NCI-H82 treated with DMSO at 0.1 percent for 48 hours (cell line): ENCODE data around the gene MLLT6.

Experiments
- DNase-seq: peaks from one replicate; lab custom pipeline; 2025; ENCODE audit not compliant: unreplicated experiment; lab: John Stamatoyannopoulos, UW

The MLLT6 gene

DNA sequence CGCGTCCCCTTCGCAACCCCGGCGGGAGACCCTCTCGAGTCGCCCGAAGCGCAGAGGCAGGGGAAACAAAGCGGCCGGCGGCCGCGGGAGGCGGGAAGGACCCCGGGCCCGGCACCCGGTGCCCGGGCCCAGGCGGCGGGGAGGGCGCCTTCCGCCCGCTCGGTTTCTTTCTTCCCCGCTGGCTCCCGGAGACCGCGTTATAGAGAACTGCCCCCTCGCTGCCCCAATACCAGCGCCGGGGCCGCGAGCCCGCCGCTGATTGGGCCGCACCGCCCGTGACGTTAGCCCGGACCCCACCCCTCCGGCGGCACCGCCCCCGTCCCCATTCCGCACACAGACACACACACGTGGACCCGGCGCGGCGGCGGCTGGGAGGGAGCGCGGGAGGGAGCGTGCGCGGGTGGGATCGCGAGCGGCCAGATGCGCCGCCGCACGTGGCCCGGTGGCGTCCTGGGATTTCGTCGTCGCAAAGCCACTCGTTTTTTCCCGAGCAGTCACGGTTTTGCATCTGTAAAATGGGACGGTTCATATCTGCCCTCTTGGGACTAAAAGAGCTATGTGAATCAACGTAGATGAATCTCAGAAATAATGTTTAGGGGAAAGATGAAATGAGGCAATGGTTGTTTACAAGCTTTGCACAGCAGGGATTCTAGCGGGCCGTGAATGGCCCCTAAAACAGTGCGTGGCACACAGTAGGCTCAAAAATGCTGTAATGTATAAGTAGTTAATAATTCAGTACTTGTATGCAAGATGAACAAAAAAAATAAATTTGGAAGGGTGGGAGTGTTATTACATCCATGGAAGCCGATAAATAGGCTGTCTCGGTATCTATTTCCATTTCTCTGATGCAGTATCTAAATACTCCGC lies 30.1 kb upstream of the MLLT6 start, which contains the start of gene EPOP:
Gene EPOP (minus strand): TSS at position 209 of the 867 bp plus-strand sequence. CDS start 462 bp downstream, outside the sequence.
- DNase-seq, result peak; percentile 71

DNA sequence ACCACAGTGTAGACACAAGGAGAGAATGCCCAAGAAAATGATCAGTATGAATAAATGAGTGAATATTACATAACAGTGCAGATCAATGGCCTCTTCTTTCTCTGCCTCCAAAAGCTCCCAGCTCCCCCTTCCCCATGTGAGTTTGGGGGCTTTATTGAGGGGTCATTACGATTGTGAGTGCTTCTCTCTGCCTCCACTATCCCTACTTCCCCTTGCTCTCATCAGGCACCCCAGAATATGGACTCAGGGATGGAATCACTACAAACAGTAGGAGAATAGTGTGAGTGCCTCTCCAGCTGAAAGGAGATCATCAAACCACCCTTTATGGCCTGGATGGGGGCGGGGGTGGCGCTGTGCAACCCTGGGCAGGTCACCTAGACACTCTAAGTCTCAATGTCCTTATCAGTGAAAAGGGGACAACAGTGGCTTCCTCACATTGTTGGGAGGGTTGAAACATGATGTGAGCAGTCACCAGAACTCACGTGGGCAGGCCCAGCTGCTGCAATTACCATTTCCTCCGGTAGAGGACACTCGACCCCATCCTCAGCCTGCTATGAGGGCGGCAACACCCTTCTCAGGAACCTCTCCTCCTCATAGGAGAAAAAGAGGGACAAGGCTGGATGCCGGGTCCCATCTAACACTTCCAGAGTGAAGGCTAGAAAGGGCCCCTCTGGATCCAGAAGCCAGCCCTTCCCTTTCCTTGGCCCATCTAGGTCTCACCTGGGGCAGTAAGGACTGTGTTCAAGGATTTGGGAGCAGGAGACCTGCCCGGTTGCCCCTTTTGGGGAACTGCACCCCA lies 28.2 kb upstream of the MLLT6 start:
- peak; percentile 63 for DNase-seq

DNA sequence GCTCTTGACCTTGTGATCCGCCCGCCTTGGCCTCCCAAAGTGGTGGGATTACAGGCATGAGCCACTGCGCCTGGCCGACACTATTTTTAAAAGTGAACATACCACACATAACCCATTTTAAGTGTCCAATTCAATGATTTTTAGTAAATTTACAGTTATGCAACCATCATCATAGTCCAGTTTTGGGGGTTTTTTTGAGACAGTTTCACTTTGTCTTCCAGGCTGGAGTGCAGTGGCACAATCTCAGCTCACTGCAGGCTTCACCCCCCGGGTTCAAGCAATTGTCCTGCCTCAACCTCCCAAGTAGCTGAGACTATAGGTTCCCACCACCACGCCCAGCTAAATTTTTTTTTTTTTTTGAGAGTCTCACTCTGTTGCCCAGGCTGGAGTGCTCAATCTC lies 27.3 kb upstream of the MLLT6 start:
- DNase-seq, result no peak

DNA sequence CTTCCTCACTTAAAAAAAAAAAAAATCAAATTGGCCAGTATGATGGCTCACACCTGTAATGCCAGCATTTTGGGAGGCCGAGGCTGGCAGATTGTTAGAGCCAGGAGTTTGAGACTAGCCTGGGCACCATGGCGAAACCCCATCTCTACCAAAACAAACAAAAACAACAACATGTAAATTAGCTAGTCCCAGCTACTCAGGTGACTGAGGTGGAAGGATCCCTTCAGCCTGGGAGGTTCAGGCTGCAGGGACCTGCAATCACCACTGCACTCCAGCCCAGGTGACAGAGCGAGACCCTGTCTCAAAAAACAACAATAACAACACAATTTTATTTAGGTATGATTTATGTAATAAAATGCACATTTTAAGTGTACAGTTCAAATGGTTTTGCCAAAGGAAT lies 24.0 kb upstream of the MLLT6 start:
- no peak for DNase-seq

DNA sequence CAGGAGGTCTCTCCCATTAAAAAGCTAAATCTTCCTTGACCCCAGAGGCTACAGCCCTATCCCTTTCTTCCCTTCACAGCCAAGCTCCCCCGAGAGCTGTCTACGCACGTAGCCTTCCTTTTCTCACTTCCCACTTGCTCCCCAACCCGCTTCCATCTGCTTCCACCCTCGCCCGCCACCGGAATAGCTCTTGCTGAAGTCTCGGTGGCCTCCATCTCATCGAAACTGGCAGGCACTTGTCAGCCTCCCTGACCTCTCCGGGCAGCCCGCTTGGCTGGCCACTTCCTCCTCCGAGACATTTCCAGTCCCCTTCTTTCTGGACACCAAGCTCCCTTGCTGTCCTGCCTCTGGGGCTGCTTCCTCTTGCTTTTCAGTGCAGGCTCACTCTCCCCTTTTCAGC lies 19.6 kb upstream of the MLLT6 start:
- no peak for DNase-seq

DNA sequence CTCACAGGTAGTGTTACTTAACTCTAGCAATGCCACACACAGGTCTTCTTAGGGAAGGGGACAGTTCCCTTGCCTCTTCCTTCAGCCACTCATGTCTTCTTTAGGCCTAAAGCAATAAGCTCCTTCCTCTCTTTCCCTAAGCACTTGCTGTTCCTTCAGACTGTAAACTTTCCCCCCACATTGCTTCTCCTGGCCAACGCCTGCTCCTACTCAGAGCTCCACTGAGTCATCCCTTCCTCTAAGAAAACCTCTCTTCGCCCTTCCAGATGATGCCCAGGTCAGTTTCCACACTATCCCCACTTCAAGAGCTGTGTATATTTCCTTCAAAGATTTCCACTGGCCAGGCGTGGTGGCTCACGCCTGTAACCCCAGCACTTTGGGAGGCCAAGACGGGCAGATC lies 17.8 kb upstream of the MLLT6 start:
- DNase-seq, result no peak

DNA sequence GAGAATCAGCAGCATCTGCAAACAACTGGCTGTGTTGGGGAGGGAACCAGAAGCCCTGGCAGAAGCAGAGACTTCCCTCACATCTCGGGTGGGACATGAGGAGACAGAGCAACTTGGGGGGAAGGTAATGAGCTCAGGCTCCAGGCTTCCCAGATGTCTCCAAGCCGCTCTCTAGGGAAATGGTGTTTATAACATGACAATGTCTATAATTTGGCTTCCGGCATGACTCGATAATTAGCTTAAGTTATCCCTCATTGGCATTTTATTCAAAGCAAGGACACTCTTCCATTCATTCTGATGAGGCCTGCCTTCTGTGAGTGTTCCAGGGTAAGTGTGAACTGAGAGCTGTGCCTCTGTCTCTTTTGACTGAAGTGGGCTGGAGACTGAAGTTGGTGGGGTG lies 14.7 kb upstream of the MLLT6 start:
- no peak for DNase-seq

DNA sequence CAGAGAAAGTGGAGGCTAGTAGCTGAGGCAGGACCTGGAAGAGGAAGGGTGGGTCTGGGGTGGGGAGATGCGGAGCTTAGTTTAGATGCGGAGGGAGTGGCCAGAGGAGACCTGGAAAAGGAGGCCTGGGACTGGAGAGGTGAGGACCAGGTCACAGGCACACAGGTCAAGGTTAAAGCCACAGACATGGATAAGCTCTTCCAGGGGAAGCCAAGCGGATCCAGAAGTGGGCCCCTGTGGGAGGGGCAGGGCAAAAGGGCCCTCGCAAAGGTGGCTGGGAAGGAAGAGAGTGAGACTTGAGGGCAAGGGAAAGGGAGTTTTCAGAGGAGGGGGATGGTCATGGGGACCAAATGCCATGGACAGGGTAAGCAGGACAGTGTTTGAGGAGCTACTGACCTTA lies 13.9 kb upstream of the MLLT6 start:
- DNase-seq, result no peak

DNA sequence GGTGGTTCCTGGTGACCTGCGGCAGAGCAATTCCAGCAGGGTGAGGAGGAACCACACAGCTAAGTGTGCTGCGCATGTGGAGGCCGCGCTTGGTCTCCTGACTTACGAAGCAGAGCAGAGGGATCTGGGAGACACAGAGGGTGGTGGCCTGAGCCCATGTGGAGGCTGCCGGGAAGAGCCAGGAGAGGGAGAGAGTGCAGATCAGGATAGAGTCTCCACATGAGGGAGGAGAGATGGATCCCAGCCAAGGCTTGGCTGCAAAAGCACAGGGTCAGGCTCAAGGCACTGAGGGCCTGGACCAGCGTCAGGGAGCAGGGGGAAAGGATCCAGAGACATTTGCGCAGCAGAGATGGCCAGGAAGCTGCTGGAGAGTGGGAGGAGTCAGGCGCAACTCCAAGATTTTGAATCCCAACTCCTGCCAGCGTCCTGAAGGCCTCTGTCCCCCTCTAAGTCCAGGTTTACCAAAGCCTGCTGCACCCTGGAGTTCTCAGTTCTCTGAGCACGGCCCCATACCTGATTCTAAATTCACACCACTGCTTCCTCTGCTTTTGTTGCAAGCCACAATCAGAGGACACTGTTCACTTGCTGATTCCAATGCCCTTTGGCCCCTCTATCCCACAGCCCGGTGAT lies 11.3 kb upstream of the MLLT6 start:
- DNase-seq, result no peak

DNA sequence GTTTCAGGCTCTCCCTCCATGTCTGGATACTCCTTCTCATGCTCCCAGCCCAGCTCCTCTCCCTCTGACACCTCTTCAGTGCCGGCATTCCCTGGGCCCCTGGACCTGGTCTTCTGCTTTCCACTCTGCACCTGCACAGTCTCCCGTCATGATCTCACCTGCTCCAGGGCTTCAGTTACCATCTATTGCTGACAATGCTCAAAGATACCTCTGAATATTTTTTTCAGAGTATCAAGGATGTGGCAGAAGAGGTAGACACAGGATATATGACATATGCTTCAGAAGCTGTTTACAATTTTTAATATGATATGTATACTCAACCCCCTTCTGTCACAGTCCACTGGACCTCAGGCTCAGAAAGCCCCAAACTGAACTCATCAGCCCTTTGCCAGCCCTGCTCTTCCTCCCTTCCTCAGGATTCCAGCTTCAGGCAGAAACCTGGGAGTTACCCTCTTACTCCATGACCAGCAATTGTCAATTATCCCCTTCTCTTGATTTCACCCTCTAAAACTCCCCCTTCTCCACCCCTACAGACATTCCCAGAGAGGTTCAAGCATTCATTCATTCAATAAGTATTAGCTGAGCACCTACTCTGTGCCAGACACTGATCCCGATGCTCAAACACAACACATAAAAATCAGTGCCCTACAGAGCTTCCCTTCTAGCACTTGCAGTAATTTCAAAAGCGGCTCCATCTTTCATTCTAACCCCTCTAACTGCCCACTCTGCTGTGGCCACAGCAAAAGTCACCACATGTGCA lies 7.8 kb upstream of the MLLT6 start:
- no peak for DNase-seq

DNA sequence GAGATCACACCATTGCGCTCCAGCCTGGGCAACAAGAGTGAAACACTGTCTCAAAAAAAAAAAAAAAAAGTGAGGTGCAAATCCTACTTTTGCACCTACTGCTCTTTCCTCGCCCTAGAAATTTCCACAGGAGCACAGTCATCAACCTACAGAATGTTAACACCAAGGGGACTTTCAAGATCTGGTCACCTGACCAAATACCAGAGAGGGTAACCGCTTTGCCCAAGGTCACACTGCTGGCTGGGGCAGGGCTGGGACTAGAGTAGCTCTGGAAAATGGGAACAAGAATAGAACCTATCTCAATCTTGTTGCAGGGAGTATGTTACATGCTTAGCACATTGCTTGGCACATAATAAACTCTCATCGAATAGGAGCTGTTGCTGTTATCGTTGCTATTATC lies 6.3 kb upstream of the MLLT6 start:
- no peak for DNase-seq

DNA sequence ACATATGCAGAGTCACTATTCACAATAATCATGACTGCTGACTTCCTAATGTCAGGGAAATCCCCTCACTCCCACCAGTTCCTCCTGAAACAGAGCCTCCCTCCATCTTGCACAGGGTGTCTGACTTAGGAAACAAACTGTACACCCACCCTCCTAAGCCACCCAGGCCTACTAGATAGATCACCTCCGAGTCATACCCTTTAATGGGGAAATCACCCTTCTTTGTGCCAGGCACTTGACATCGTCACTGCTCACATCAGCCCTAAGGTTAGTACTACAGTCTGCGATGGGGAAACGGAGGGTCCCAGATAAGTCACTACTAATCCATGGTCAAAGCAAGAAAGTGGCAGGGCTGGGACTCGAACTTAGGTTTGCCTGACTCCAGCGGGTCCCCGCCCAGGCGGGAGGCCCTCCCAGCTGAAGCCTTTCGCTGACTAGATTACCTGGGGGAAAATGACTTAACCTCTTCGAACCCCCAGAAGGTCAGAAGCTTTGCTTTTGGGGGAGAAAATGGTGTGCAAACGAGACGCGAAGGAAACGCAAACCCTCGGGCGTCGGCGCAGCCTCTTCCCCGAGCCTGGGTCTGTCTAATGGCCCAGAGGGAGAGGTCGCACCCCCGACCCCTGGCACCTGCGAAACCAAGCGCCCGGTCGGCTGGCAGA lies 3.4 kb upstream of the MLLT6 start:
- no peak for DNase-seq

DNA sequence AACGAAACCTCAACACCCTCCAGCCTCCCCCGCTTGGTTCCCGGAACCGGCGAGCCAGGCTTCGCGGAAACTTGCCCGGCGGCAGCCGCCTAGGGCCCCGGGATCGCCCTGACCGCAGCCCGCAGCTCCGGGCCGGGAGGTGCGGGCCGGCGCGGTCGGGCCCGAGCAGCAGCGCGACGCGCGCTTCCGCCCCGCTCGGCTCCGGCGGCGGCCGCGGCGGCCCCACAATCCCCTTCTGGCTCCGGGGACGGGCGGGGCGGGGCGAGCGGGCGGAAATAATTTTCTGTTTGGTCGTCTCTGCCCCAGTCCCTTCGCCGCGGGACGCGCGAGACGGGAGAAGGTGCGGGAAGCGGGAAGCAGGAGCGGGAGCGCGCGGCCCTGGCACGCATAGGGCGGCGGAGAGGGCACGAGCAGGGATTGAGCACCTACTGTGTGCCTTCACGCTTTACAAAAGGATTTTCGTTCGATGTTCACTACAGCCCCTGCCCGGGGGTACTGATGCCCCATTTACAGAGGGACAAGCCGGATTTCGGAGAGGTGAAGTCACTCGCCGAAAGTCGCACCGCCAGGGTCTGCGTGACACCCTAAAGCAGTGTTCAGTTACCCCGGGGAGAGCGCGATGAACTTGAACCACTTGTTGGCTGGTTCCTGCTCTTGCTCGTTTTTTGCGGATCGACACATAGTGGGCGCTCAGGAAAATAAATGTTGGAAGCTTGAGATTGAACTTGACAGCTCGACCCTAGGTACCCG lies 2.7 kb upstream of the MLLT6 start:
- peak; percentile 35 for DNase-seq

DNA sequence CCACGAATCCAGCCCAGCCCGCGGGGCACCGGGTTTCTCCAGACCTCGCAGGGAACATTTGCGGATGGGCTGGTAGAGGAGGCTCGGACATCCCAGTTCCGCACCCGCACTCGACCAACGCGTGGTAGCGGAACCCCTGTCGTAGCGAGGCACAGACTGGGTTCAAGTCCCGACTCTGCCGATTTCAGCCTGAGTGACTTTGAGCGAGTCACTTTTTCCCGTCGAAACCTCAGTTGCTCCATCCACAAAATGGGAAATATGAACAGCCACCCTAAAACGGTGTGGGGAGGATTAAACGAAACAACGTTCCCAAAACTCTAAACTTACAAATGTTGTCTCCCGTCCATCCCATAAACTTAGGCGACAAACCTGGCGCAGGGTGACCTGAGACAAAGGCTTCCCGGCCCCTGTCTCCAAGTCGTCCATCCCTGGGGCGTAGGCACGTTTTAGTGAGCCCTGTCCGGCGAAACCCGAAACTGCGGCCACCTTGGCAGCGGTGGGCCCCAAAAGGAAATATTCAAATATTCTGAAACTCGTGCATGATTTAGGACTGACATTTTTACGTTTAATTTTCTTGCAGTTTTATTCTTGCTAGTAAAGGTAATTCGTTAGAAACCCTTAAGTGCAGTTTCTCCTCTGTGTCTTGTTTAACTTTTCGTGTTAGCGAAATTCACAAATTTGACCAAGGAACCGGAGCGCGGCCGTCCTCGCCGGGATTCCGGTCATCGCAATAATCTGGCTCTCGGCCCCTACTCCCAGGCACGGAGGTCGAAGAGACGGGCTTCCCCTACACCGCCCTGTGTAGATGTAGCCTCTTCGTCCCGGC lies 1.9 kb upstream of the MLLT6 start:
- no peak for DNase-seq

DNA sequence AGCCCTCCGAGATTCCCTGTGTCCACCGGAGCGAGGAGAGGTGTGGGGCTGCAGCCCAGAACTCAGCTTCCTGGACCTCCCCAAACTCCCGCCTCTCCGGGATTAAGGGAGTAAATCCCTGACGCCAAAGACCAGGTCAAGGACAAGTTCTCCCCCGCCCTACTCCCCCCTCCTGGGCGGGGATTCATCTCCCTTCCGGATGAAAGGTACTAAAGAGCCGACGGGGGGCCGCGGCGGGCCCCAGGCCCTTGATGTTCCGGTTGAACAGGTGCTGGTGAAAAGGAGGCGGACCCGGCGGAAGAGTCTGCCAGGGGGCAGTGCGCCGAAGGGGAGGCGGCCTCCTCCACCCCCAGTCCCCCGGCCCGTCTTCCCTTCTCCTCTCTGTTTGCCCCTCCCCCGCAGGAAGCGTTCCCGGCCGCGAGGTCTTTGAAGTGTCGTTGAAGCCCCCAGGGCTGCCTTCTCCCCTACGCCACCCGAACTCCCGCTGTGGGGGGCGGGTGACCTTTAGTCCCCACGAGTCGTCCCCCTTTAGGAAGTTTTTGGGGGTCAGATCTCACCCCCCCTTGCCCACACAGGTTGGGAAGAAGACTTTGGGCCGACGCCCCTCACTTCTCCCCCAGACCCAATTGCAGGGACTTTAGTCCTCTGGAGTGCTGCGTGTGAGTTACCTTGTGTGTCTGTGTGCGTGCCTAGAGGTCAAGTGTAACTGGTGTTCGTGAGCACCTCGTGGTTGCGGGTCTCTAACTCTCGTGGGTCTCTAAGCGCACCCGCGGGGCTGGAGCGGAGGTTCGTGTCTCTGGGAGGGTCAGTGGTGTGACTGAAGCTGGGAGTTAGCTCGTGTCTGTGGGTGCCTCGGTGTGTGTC lies 1.1 kb upstream of the MLLT6 start:
- DNase-seq, result peak; percentile 92

DNA sequence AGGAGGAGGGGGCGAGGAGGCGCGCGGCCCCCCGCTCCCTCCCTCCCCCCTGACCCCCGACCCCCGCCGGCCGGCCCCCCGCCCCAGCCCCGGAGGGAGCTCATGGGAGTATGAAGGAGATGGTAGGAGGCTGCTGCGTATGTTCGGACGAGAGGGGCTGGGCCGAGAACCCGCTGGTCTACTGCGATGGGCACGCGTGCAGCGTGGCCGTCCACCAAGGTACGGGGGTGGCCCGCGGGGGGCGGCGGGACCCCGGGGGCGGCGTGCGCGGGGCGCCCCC lies 390 bp downstream of the MLLT6 start:
- DNase-seq, result no peak

DNA sequence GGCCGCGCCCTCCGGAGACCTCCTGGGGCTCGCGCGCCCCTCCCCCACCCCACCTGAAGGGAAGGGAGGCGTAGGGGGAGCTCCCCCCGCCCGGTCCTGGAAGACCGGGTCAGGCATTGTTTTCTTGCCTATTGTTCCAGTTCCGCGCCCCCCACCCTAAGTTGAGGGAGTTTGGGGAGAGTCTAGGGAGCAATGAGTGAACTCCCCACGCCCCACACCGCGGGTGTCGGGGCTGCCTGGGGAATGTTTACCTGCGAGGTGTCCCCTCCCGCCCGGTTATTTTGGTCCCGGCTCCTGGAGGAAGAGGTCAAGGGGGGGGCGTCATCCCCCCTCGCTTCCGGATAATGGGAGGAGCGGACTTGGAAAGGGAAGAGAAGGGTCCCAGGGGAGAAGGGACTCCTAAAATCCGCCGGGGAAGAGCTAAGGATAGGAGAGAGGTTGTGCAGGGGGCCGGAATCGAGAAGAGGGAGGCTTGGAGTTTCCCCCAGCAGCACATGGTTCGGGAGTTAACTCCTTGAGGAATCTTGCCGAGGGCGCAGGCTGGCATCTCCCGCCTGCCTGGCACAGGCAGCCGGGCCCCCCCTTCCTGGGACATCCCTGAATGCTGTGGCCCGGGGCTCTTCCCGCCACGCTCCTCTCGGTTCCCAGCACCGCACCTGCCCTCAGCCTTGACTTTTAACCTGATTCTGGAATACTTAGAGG lies 881 bp downstream of the MLLT6 start:
- DNase-seq, result peak; percentile 72
